GM19395 (cell line): ENCODE results near the gene ZIC4.

Source experiments
- ATAC-seq: cut with Tn5 transposase; IDR thresholded peaks from one replicate; pipeline ENCODE4 v1.9.1; 2021; ENCODE audit warnings: mild to moderate bottlenecking, moderate library complexity; ENCODE audit not compliant: unreplicated experiment

Gene ZIC4

GRCh38 chr3:147405231-147406027 lies 914 bp downstream of the ZIC4 start:
- no peak for ATAC-seq

- ATAC-seq: no peak
These were observed 1.5 kb downstream of the ZIC4 start for GRCh38 chr3:147404800-147405230.

DNA sequence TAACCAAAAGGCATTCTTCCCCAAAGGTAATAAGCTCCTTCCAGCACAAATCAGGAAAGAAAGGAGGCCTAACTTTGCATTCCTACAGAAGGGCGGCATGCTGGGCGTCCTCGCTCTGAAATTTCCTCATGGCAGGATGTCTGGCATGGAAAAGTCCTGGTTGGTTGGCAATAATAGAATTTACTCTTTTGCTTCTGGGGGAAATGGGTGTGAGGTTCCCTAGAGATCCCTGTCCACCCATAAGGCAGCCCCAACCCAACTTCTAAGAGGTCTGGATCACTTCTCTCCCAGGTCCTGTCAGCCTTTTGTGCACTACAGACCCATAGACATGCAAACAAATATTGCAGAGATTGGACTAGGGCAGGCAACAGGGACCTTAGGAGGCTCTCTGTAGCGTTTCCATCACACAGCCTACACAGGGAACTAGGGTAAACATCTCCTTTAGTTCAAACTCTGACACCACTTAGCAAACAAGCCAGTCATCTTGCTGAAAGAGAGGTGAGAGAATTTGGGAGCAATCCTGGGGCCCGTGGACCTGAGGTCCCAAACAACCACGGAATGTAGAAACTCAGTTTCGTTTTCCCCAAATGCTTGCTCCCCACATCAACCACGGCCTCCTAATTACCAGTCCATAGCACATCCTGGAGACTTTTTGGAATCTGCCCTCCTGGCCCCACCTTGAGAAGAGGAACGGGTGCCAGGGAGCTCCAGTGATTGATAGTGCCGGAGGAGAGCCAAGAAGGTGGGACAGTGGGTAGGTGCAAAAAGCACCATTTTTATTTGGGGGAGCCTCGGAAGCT lies 2.1 kb downstream of the ZIC4 start:
- ATAC-seq: no peak

- ATAC-seq: no peak
These were observed 2.8 kb downstream of the ZIC4 start for GRCh38 chr3:147403511-147403910.

DNA sequence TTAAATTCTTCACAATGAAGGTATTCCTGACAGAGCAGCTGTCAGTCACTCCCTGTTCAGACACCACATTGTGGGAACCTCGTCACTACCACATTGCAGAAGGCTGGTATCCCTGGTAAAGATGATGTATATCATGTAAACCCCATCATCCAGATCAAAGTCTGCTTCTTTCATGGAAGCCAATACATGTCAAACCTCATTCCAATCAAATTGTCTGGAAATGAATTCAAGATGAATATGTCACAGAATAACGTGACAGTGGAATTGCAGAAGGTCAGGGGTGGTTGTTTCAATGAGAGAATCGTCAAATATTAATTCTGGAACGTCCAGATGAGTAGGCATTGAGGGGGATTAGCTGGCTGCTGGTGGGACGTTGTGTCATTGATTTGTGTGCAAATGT lies 4.2 kb downstream of the ZIC4 start:
- ATAC-seq: no peak

GRCh38 chr3:147401421-147401820 lies 4.9 kb downstream of the ZIC4 start:
- no peak for ATAC-seq

DNA sequence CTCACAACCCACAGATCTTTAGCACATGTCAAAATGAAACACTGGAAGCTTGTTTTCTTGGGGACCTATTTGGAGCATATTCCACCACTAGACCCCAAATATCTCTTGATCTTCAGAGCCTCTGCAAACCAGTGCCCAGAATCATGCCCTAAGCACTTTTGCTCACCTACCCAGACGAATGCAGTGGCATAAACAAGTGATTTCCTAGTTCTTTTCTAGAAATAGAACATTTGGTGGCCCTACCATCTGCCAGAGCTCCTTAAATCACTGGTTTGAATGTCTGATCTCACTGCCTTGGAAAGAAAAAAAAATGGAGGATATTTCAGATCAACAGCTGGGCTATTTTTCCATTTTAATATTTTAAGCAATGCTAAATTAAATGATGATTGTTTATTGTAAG lies 5.3 kb downstream of the ZIC4 start:
- no peak for ATAC-seq

DNA sequence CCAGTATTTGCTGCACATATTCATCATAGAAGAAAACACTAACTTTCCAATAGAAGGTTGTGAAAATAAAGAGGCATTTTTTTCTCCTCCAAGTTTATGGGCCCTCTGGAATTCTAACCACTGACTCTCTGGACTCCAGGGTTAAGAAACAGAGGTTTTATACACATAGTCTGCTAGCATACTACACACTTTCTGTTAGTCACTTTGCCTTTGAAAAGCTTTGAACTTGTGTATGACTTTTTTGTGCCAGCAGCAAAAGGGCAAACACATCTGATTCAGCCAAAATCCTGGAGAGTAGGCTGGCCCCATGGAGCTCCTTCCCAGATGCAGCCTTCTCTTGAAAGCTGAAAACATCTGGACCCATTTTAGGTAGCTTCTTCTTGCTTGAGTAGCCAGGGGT lies 6.2 kb downstream of the ZIC4 start:
- no peak for ATAC-seq

GRCh38 chr3:147398813-147399534 lies 7.4 kb downstream of the ZIC4 start:
- no peak for ATAC-seq

- no peak for ATAC-seq
These were observed 8.2 kb downstream of the ZIC4 start for GRCh38 chr3:147397875-147398812.

DNA sequence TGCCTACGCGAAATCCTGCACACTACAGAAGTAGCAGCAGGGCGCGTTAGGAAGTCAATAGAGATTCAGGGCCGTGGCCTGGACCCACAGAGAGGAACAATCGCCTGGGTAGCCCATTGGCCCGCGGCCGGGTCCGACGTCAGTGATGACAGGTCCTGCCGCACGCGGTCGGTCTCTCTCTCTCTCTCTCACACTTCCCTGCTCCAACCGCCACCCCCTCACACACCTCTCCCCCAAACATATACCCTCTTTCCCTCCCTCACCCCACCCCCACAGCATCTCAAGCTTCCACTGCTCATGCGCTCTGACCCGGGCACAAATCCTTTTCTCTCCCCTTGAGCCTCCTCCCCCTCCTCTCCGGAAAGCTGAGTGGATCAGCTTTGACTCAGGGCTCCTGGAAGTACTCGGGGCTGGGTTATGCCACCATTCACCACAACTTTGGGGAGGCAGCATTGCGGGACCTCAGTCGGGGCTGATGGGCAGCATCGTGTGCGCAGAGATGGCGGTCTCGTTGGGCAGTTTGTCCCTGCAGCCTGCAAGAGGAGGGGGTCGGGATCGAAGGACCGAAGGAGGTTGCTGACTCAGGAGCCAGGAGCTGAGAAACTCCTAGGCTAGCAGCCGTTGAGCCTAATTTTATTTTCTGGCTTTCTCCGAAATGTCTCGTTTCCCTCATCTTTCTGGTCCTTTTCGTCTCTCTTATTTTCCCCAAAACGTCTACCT lies 9.0 kb downstream of the ZIC4 start:
- ATAC-seq: no peak

GRCh38 chr3:147396712-147397046 lies 9.7 kb downstream of the ZIC4 start:
- ATAC-seq: no peak

- no peak for ATAC-seq
These were observed 10.2 kb downstream of the ZIC4 start for GRCh38 chr3:147395899-147396711.

DNA sequence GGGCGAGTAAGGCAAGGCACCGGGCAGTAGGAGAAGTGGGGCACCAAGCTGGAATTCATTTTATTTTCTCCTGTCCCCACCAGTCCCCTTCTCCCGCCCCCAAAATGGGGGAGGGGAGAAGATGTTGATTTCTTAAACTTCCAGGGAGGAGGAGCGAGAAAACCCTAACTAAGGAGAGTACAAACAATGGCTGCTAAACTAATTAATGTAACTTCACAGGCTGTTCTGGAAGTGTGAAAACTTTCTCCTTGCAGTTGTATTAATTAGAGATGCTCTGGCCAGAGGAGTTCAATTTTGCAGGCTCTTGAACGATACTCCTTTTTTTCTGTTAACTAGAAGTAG lies 11.5 kb downstream of the ZIC4 start:
- no peak for ATAC-seq

GRCh38 chr3:147393943-147394883 lies 12.1 kb downstream of the ZIC4 start:
- ATAC-seq: no peak

DNA sequence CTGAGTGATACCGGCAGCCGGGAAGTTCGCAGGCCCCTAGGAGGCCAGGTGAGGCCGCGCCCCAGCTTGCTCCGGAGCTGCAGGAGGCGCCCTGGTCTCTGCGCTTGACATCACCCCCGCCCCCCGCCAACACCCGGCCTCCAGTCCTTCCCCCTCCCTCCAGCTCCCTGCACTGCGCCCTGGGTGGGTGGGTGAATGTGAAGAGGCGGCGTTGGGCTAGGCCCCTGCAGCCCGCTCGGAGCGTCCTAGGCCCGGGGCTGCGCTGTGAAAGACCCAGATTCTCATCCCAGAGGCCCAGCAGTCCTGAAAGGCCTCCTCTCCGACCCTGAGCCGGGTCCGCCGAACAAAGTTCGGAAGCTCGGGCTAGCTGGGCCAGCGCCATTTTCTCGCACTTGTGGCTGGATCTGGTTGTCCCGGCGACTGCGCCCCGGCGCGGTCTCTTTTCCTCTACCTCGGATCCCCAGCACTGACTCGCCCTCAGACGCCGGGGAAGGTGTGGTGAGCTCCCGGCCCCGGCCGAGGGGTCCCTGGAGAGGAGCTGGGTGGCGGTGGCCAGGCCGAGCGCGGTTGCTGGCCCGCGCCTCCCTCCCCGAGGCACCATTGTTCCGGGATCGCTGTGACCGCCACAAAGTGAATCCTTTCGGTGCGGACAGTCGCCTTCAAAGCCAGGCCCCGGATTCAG lies 12.9 kb downstream of the ZIC4 start:
- ATAC-seq: no peak

DNA sequence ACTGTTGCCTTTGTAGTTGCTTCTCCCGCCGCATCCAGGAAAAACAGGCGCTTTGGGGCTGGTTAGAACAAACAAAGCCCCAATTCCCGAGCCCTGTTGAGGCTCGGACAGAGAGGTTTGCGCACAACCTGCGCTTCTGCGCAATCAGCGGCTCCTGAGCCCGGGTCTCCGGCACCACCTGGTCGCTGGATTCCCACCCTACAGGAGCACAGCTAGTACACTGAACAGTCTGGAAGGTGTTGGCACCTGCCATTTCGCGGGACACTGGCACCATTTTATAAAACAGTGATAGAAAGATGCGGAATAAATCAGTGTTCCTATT lies 13.8 kb downstream of the ZIC4 start:
- no peak for ATAC-seq
